SK-N-SH (cell line): Measurements from ENCODE around the gene ESRRG.

ENCODE experiments used
- POLR2AphosphoS5 ChIP-seq: IDR thresholded peaks from 2 replicates; pipeline ENCODE4 v1.6.1; 2012; ENCODE audit warnings: low read depth, low read length
- SIN3A ChIP-seq: IDR thresholded peaks from 2 replicates; pipeline ENCODE4 v1.6.1; 2012; ENCODE audit warnings: low read depth, mild to moderate bottlenecking, low read length, moderate library complexity, borderline replicate concordance
- TF ChIP-seq, protein P1 (sequence below): fragments of 200-600 bp; sonication (generic); IDR thresholded peaks from 2 replicates; pipeline ENCODE4 v1.6.1; 2017; ENCODE audit warnings: antibody characterized with exemption, mild to moderate bottlenecking, moderate library complexity
- TF ChIP-seq, protein P2 (sequence below): IDR thresholded peaks from 2 replicates; pipeline ENCODE4 v1.6.1; 2012; ENCODE audit warnings: mild to moderate bottlenecking, low read depth, low read length, moderate library complexity
- TF ChIP-seq, protein P3 (sequence below): IDR thresholded peaks from 2 replicates; pipeline ENCODE4 v1.4.0; 2012; ENCODE audit warnings: low read depth, borderline replicate concordance

DNA sequence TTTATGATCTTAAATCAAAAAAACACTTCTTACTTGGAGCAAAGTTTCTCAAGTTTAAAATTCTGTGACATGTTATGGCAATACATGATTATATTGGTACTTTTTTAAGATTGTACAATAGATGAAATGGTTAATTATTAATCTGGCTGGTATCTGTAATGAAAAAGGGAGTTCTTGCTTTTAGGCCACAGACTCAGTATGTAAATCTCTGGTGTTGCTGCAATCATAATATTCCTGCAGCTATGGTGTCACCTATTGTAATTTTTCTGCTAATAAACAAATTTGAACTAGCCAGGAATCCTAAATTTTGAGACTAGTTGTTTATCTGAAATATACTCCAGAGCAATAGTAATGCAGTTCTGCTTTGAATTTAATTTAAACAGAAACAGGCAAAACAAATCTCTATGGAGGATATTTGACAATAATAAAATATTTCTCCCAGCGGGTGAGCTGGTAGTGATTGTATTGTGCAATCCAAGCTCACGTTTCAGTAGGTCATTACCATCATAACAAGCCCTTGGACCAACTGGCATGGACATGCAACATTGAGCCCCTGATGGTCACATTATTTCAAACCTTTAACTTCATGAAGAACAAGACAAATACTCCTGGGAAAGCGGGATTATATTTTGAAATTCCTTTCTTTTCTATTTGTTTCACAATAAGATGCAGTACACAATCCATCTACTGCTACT, 222.8 kb downstream of the ESRRG start:
- TF ChIP-seq SIN3A (no peak), POLR2AphosphoS5 (no peak)
- TF ChIP-seq, protein P1, sequence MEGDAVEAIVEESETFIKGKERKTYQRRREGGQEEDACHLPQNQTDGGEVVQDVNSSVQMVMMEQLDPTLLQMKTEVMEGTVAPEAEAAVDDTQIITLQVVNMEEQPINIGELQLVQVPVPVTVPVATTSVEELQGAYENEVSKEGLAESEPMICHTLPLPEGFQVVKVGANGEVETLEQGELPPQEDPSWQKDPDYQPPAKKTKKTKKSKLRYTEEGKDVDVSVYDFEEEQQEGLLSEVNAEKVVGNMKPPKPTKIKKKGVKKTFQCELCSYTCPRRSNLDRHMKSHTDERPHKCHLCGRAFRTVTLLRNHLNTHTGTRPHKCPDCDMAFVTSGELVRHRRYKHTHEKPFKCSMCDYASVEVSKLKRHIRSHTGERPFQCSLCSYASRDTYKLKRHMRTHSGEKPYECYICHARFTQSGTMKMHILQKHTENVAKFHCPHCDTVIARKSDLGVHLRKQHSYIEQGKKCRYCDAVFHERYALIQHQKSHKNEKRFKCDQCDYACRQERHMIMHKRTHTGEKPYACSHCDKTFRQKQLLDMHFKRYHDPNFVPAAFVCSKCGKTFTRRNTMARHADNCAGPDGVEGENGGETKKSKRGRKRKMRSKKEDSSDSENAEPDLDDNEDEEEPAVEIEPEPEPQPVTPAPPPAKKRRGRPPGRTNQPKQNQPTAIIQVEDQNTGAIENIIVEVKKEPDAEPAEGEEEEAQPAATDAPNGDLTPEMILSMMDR = no peak
- TF ChIP-seq, protein P2, sequence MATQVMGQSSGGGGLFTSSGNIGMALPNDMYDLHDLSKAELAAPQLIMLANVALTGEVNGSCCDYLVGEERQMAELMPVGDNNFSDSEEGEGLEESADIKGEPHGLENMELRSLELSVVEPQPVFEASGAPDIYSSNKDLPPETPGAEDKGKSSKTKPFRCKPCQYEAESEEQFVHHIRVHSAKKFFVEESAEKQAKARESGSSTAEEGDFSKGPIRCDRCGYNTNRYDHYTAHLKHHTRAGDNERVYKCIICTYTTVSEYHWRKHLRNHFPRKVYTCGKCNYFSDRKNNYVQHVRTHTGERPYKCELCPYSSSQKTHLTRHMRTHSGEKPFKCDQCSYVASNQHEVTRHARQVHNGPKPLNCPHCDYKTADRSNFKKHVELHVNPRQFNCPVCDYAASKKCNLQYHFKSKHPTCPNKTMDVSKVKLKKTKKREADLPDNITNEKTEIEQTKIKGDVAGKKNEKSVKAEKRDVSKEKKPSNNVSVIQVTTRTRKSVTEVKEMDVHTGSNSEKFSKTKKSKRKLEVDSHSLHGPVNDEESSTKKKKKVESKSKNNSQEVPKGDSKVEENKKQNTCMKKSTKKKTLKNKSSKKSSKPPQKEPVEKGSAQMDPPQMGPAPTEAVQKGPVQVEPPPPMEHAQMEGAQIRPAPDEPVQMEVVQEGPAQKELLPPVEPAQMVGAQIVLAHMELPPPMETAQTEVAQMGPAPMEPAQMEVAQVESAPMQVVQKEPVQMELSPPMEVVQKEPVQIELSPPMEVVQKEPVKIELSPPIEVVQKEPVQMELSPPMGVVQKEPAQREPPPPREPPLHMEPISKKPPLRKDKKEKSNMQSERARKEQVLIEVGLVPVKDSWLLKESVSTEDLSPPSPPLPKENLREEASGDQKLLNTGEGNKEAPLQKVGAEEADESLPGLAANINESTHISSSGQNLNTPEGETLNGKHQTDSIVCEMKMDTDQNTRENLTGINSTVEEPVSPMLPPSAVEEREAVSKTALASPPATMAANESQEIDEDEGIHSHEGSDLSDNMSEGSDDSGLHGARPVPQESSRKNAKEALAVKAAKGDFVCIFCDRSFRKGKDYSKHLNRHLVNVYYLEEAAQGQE = no peak
- TF ChIP-seq, protein P3, sequence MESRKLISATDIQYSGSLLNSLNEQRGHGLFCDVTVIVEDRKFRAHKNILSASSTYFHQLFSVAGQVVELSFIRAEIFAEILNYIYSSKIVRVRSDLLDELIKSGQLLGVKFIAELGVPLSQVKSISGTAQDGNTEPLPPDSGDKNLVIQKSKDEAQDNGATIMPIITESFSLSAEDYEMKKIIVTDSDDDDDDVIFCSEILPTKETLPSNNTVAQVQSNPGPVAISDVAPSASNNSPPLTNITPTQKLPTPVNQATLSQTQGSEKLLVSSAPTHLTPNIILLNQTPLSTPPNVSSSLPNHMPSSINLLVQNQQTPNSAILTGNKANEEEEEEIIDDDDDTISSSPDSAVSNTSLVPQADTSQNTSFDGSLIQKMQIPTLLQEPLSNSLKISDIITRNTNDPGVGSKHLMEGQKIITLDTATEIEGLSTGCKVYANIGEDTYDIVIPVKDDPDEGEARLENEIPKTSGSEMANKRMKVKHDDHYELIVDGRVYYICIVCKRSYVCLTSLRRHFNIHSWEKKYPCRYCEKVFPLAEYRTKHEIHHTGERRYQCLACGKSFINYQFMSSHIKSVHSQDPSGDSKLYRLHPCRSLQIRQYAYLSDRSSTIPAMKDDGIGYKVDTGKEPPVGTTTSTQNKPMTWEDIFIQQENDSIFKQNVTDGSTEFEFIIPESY = no peak
